GM18909 (cell line): Measurements from ENCODE around the gene SIGLEC11.
"Not testable (repeated sequence)": the region's sequence is repeated elsewhere in the genome, so short reads cannot be mapped to it uniquely, and the experiment has no call there.

Experiments used
- ATAC-seq: cut with Tn5 transposase; IDR thresholded peaks from one replicate; pipeline ENCODE4 v1.9.1; 2021; ENCODE audit warnings: mild to moderate bottlenecking; ENCODE audit not compliant: unreplicated experiment, poor library complexity

Gene SIGLEC11

DNA sequence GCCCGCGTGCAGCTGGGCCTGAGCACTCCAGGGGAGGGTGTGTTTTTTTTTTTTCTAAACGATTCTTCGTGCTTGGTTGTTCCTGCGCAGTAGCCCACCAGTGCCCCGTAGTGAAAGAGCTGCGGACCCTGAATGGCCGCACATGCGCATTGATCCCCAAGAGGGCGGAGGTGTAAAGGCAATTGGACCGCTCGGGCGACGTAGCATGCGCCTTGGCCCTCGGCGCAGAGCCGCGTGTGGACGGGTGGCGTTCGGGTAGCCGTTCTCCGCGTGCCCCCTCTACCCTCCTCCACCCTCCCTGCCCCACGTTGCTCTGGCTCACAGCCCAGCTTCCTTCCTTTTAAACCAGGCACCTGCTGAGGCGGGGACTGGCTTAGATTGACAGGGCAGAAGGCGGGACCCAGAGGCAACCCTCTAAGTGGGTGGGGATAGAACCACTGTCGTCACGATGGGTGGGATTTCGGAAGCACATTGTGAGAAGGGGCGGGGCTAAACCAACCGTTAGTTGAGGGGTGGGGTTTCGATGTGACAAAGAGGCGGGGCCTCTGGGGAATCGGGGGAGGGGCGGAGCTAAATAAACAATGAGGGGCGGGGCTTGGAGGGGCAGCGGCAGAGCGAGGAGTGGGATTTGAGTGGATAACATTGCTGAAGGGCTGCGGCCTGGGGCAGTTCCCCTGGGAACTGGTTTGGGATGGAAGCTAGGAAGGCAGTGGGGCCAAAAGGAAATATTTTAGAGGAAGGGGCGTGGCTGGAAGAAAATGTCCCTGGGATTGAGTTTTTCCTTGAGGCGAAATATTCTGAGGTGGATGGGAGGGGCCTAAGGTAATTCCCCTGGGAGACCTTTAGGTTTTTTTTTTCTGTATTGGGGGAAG, 31.1 kb downstream of the SIGLEC11 start:
- peak; percentile 74 for ATAC-seq

GRCh38 chr19:49929121-49929610, 31.8 kb downstream of the SIGLEC11 start, which contains the start of the genes ATF5 and NUP62:
ATF5 (plus strand) TSS chr19:49929205; CDS start chr19:49930851, 1,646 bp downstream.
NUP62 (minus strand) TSS chr19:49929504; CDS start chr19:49909807, 19,697 bp downstream.
- ATAC-seq: peak; percentile 67

DNA sequence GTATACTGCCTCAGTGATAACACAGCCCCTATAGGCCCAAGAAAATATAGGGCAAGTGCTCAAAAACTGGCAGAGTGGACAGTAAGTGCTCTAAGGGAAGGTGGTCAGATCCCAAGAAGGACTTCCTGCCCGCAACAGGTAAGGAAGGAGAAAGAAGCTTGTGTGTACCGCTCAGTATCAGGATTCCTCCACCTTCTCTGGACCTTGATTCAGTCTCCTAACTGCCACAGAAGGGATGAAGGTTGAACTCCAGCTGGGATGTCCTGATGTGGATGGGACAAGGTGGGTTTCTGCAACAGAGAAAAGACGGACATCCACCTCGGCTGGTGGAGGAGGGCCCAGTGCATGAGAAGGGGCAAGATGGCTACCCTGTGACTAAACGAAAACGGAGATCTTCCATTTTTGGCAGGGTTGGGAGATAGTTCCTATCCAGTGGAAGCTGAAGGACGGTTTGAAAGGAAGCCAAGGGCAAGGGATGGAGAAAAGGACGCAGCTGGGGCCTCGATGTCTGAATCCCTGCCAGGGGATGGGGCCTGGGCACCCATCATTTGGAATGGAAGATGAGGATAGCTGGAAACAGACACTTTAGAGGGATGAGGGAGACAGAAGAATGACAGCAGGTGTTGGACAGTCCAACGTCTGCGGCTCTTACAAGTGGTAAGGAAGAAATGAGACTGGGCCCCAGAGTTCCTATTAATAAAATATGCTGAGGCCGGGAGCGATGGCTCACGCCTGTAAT, 33.3 kb downstream of the SIGLEC11 start:
- no peak for ATAC-seq

- ATAC-seq: no peak
Observed at GRCh38 chr19:49926515-49926914, 34.5 kb downstream of the SIGLEC11 start.

GRCh38 chr19:49925486-49925885, 35.5 kb downstream of the SIGLEC11 start:
- no peak for ATAC-seq

DNA sequence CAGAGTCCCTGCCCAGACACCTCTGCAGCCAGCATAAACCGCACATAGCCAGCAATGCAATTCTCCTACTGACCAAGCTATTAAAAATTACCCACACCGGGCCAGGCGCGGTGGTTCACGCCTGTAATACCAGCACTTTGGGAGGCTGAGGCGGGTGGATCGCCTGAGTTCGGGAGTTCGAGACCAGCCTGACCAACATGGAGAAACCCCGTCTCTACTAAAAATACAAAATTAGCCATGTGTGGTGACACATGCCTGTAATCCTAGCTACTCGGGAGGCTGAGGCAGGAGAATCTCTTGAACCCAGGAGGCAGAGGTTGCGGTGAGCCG, 36.1 kb downstream of the SIGLEC11 start:
- not testable (repeated sequence) for ATAC-seq

- no peak for ATAC-seq
Observed at GRCh38 chr19:49924004-49924880, 36.7 kb downstream of the SIGLEC11 start.

DNA sequence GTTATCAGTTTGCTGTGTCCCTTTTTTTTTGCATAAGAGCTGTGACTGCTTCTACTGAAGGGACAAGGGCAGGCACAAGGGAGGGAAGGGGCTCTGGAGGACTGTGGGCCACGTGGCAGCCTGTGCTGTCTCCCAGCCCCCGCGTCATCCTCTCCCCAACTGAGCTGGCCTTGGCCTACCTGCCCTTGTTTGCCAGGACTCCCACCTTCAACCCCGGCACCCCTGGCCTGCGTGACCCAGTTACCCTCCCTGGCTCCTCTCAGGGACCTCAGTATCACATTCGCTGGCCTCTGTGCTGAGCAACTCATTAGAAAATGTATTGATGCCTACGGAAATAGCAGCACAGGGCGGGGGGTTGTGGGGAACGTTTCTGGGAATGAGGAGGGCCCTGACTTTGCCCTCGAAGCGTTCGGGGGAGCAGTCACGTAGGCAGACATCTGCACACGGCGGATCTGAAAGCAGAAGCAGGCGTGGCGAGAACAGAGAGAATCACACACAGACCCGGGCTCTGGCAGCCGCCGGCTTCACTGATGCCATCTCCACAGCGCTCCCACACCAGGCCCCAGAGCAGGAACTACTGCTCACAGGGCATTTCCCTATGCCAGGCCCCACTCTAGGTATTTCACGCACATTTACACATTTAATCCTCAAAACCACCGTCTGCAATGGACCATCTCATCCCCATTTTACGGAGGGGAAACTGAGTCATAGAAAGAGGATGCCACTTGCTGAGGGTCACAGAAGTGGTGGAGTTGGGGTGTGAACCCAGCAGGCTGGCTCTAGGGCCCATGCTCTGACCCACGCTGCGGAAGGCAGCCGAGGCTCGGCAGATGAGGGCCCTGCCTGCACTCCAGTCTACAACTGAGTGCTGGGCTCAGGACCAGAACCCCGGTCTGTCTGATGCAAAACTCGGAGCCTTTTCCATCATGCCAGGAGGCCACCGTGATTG, 37.6 kb downstream of the SIGLEC11 start:
- no peak for ATAC-seq

DNA sequence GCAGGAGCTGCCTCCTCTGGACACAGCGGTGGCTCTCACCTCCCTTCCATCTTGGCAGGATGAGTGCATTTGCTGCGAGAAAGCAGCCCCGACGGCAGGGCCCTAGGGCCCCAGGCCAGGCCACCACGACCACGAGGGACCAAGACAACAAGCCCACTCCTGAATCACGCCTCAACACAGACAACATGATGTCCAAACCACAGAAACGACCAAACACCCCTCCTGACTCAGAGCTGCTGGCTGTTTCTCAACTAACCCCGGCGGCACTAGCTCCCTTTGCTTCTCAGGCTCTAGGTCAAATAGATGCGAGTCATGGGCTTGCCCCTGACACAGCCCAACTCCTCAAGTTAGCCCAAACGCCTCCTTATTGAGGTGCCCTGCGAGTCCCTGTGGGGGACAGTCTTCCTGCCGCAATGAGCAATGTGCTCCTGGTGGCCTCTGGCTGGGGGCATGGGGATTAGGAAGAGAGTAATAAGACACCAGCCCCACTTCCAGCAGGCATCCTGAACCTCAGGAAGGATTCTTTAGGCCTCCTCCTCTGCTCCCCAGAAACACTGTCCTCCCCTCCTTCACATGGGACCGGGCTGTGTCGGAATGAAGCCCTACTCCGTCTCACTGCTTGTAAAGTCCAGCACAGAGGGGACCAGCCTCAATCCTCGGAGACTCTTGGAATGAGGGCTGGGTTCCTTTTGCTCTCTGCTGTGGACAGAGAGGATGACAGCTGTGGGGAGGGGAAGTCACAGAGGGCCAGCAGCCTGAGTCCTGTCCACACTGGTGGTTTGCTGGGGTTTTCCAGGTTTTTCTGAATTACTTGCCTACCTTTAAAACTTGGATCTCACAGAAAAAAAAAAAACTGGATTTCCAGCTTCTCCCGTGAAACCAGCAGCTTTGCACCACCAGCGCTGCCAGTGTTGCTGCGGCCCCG, 38.8 kb downstream of the SIGLEC11 start:
- ATAC-seq: no peak

- no peak for ATAC-seq
Observed at GRCh38 chr19:49920624-49921363, 40.2 kb downstream of the SIGLEC11 start.

GRCh38 chr19:49918089-49918488, 42.9 kb downstream of the SIGLEC11 start:
- ATAC-seq: no peak

DNA sequence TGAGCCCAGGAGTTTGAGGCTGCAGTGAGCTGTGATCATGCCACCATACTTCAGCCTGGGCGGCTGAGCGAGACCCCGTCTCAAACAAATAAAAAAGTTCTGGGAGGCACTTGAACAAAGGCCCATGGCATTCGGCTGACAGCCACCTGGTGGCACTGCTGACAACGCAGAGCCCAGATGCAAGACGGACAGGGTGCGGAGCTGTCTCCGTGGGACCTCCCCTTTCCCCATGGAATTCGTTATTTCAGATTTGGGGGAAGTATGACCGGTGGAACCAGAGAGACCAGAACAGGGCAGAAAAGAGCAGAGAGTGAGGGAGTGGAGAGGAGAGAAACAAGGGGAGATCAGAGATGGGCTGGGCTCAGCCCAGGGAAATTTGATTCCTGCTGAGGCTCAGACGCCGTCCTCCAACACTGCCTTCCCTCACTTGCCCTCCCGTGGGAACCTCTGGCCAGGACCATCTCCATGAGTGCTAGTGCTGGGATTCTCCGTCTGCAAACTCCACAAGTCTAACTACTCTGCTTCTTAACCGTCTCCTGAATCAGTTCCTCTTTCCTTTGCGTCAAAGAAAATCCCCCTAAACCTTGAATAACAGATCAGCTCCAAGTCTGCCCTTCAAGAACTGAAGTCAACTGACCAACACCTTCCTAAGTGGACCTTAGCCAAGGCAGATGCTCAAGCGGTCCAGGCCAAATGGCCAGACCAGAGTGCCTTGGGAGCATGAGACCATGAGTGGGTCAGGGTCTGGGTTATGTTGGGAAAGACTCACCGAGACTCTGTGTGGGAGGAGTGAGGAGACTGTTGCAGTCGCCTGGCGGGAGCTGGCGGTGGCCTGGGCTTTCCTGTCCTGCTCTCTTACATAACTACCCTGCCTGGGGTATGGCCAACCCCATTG, 43.9 kb downstream of the SIGLEC11 start:
- no peak for ATAC-seq

DNA sequence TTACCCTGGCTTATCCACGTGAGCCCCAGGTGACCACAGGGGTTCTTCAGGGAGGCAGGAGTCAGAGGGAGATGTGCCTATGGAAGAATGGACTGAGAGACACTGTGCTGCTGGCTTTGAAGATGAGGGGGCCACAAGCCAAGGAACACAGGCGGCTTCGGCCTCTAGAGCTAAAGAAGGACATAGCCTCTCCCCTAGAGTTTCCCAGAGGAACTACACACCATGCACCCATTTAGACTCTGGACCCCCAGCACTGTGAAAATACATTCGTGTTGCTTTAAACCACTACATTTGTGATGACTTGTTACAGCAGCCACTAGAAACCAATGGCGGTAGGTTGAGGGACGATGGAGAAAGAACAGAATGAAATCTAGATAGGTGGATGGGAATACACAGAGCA, 45.7 kb downstream of the SIGLEC11 start:
- ATAC-seq: no peak

- no peak for ATAC-seq
Observed at GRCh38 chr19:49913720-49914119, 47.3 kb downstream of the SIGLEC11 start.

GRCh38 chr19:49912965-49913685, 47.8 kb downstream of the SIGLEC11 start:
- no peak for ATAC-seq
